T47D (cell line): Measurements from ENCODE around the gene ZYX.
A peak's percentile ranks its signal among the peaks of the same experiment; 100 is the strongest.

Experiments
- DNase-seq, 2 experiments: peaks; one replicate each; pipeline versions ENCODE4 v3.0.0 to v3.0.0-alpha.2; 2011 to 2012; ENCODE audit warnings: low read depth in 1 of 2, low spot score in 1 of 2
- JUND ChIP-seq: IDR thresholded peaks from 2 replicates; pipeline ENCODE4 v1.6.1; 2012; ENCODE audit warnings: low read depth
- in situ Hi-C: cut with HindIII; loops from 2 replicates; pipeline ENCODE4 v1.10.0; 2016; ENCODE audit warnings: low sequenced_read_pairs, low pct_unique_long_range_greater_than_20kb

The ZYX gene

GRCh38 chr7:143429770-143430698, 48.9 kb downstream of the ZYX start:
- DNase-seq, result no peak
- no peak for TF ChIP-seq JUND
- in situ Hi-C loops, result no loop called here

GRCh38 chr7:143431109-143431508, 50.0 kb downstream of the ZYX start:
- no peak for TF ChIP-seq JUND
- in situ Hi-C loops, result no loop called here
- no peak for DNase-seq

- in situ Hi-C loops, result no loop called here
- no peak for DNase-seq
- TF ChIP-seq JUND, result no peak
Observed at GRCh38 chr7:143433759-143434158, 52.6 kb downstream of the ZYX start.

GRCh38 chr7:143434660-143435059, 53.5 kb downstream of the ZYX start:
- peak; percentile 3 to 72 for DNase-seq
- in situ Hi-C loops, result no loop called here

GRCh38 chr7:143435266-143435665, 54.1 kb downstream of the ZYX start:
- no peak for TF ChIP-seq JUND
- no peak for DNase-seq
- in situ Hi-C loops, result no loop called here

More at GRCh38 chr7:143434660-143435059, 53.5 kb downstream of the ZYX start:
- TF ChIP-seq JUND, result no peak

GRCh38 chr7:143436325-143436946, 55.3 kb downstream of the ZYX start:
- in situ Hi-C loops, result no loop called here
- no peak for TF ChIP-seq JUND
- DNase-seq, result no peak

GRCh38 chr7:143437578-143437977, 56.4 kb downstream of the ZYX start:
- DNase-seq, result no peak
- TF ChIP-seq JUND, result no peak
- in situ Hi-C loops, result no loop called here

GRCh38 chr7:143439866-143440265, 58.7 kb downstream of the ZYX start:
- DNase-seq, result no peak
- in situ Hi-C loops, result no loop called here
- TF ChIP-seq JUND, result no peak
